GM12878 (cell line): Measurements from ENCODE around the gene ITK.

ENCODE experiments used
- HDAC2 ChIP-seq: fragments of 200-600 bp; sonication (generic); IDR thresholded peaks from 2 replicates; pipeline ENCODE4 v1.6.1; 2017
- SIN3A ChIP-seq: IDR thresholded peaks from 2 replicates; pipeline ENCODE4 v1.6.1; 2012; ENCODE audit warnings: low read depth, low read length, improper control_type of control experiment
- ZBTB33 ChIP-seq: fragments of 450-650 bp; IDR thresholded peaks from 2 replicates; pipeline ENCODE4 v1.6.1; 2017; ENCODE audit warnings: mild to moderate bottlenecking

GRCh38 chr5:157189223-157189622, 8.6 kb downstream of the ITK start:
- TF ChIP-seq SIN3A, result no peak
- no peak for TF ChIP-seq HDAC2
- no peak for TF ChIP-seq ZBTB33
